Loucy (cell line): ENCODE results near the gene NOX1.

Source experiments
- H2AFZ ChIP-seq: fragments of 200-600 bp; sonication (generic); 2 replicates; pipeline ENCODE4 v1.6.0; 2016; ENCODE audit warnings: antibody characterized with exemption, mild to moderate bottlenecking, low read length, moderate library complexity
- H3F3A ChIP-seq: fragments of 200-600 bp; 2 replicates; pipeline ENCODE4 v1.6.0; 2016; ENCODE audit warnings: antibody characterized with exemption, low read depth, mild to moderate bottlenecking
- H3K27me3 ChIP-seq: fragments of 200-600 bp; sonication (generic); 2 replicates; pipeline ENCODE4 v1.6.1; 2014; ENCODE audit warnings: low read length, mild to moderate bottlenecking; ENCODE audit not compliant: insufficient read depth, poor library complexity, severe bottlenecking
- H3K36me3 ChIP-seq: fragments of 200-600 bp; sonication (generic); 2 replicates; pipeline ENCODE4 v1.6.1; 2016; ENCODE audit warnings: low read length; ENCODE audit not compliant: insufficient read depth
- H3K4me1 ChIP-seq: fragments of 200-600 bp; sonication (generic); 2 replicates; pipeline ENCODE4 v1.5.1; 2014; ENCODE audit warnings: low read length, mild to moderate bottlenecking; ENCODE audit not compliant: insufficient read depth, poor library complexity, severe bottlenecking
- H3K4me2 ChIP-seq: fragments of 200-600 bp; sonication (generic); 2 replicates; pipeline ENCODE4 v1.6.0; 2014; ENCODE audit warnings: antibody characterized with exemption, low read length, low read depth, mild to moderate bottlenecking; ENCODE audit not compliant: poor library complexity, severe bottlenecking
- H3K4me3 ChIP-seq: fragments of 200-600 bp; sonication (generic); 2 replicates; pipeline ENCODE4 v1.5.1; 2014; ENCODE audit warnings: low read length, mild to moderate bottlenecking, mixed read lengths; ENCODE audit not compliant: poor library complexity, severe bottlenecking
- H3K79me2 ChIP-seq: fragments of 200-600 bp; sonication (generic); 2 replicates; pipeline ENCODE4 v1.6.1; 2014; ENCODE audit warnings: low read length; ENCODE audit not compliant: insufficient read depth
- H3K9ac ChIP-seq: fragments of 200-600 bp; sonication (generic); 2 replicates; pipeline ENCODE4 v1.6.0; 2014; ENCODE audit warnings: mild to moderate bottlenecking, low read depth, low read length, moderate library complexity; ENCODE audit not compliant: poor library complexity, severe bottlenecking
- H3K9me2 ChIP-seq: fragments of 200-600 bp; sonication (generic); replicated peaks from 2 replicates; pipeline ENCODE4 v1.6.1; 2016; ENCODE audit warnings: low read depth, low read length, mixed read lengths
- H3K9me3 ChIP-seq: fragments of 200-600 bp; sonication (generic); 2 replicates; pipeline ENCODE4 v1.6.1; 2014; ENCODE audit warnings: mild to moderate bottlenecking, antibody characterized with exemption, low read length, low read depth; ENCODE audit not compliant: insufficient read depth
- H4K20me1 ChIP-seq: fragments of 200-600 bp; sonication (generic); 2 replicates; pipeline ENCODE4 v1.6.0; 2014; ENCODE audit warnings: antibody characterized with exemption, low read length, mild to moderate bottlenecking; ENCODE audit not compliant: insufficient read depth, poor library complexity, severe bottlenecking
- CTCF ChIP-seq: fragments of 200-600 bp; sonication (generic); conservative IDR thresholded peaks from 2 replicates; pipeline ENCODE4 v1.5.1; 2014; ENCODE audit warnings: mild to moderate bottlenecking, antibody characterized with exemption, low read length
- EZH2phosphoT487 ChIP-seq: fragments of 200-600 bp; IDR thresholded peaks from 2 replicates; pipeline ENCODE4 v1.6.1; 2018; ENCODE audit warnings: antibody characterized with exemption, mild to moderate bottlenecking, moderate library complexity, borderline replicate concordance

The NOX1 gene

GRCh38 chrX:100804780-100805179 is 69.4 kb downstream of the NOX1 start:
- no peak for TF ChIP-seq CTCF
- no peak for TF ChIP-seq EZH2phosphoT487
- H3K36me3 ChIP-seq, result no peaks in the 10 kb centered on the region
- no peak overlapping the region for H3K4me2 ChIP-seq
- H3F3A ChIP-seq, result no peaks in the 10 kb centered on the region
- no peaks in the 10 kb centered on the region for H3K9me2 ChIP-seq
- no peak overlapping the region for H3K9ac ChIP-seq
- no peak overlapping the region for H3K4me3 ChIP-seq
- no peak overlapping the region for H2AFZ ChIP-seq
- no peaks in the 10 kb centered on the region for H3K79me2 ChIP-seq
- no peaks in the 10 kb centered on the region for H4K20me1 ChIP-seq
- no peaks in the 10 kb centered on the region for H3K4me1 ChIP-seq
- no peaks in the 10 kb centered on the region for H3K27me3 ChIP-seq
- no peaks in the 10 kb centered on the region for H3K9me3 ChIP-seq

GRCh38 chrX:100802843-100803242 is 71.3 kb downstream of the NOX1 start:
- no peaks in the 10 kb centered on the region for H3K79me2 ChIP-seq
- H3K4me2 ChIP-seq, result no peak overlapping the region
- H3K9ac ChIP-seq, result no peak overlapping the region
- no peaks in the 10 kb centered on the region for H3K27me3 ChIP-seq
- H3K36me3 ChIP-seq, result no peaks in the 10 kb centered on the region
- H4K20me1 ChIP-seq, result no peaks in the 10 kb centered on the region
- no peak overlapping the region for H3K4me3 ChIP-seq
- H3K4me1 ChIP-seq, result no peaks in the 10 kb centered on the region
- no peaks in the 10 kb centered on the region for H3K9me2 ChIP-seq
- TF ChIP-seq EZH2phosphoT487 (no peak), CTCF (no peak)
- H2AFZ ChIP-seq, result no peak overlapping the region
- no peaks in the 10 kb centered on the region for H3K9me3 ChIP-seq
- H3F3A ChIP-seq, result no peaks in the 10 kb centered on the region

- H3K36me3 ChIP-seq, result no peaks in the 10 kb centered on the region
- no peaks in the 10 kb centered on the region for H3K9me3 ChIP-seq
- H3K4me3 ChIP-seq, result no peak overlapping the region
- H3K4me1 ChIP-seq, result no peaks in the 10 kb centered on the region
- no peaks in the 10 kb centered on the region for H3K9me2 ChIP-seq
- no peaks in the 10 kb centered on the region for H4K20me1 ChIP-seq
- TF ChIP-seq CTCF, result no peak
- no peak for TF ChIP-seq EZH2phosphoT487
- H3K27me3 ChIP-seq, result no peaks in the 10 kb centered on the region
- no peak overlapping the region for H3K4me2 ChIP-seq
- no peak overlapping the region for H2AFZ ChIP-seq
- no peak overlapping the region for H3K9ac ChIP-seq
- no peaks in the 10 kb centered on the region for H3K79me2 ChIP-seq
- no peaks in the 10 kb centered on the region for H3F3A ChIP-seq
Measured at GRCh38 chrX:100798484-100799214, 75.5 kb downstream of the NOX1 start.
